ENCODE measurements around the gene DIAPH3. TPM values are rescaled to one million over a fixed set of nuclear protein-coding genes. Genes with fewer than 3 reads are reported as not detected.

Gene DIAPH3
- total RNA-seq, 1 experiment from 2014 or later, result 27.6 TPM

- Mint-ChIP-seq H3K4me3 (no peak overlapping the region), H3K27me3 (ENCODE audit: low read depth) (no peaks in the 10 kb centered on the region), H3K27ac (no peak overlapping the region), H3K4me1 (no peaks in the 10 kb centered on the region), H3K9me3 (no peaks in the 10 kb centered on the region), H3K36me3 (no peaks in the 10 kb centered on the region)
- ChIA-PET POLR2A (no interaction called here), CTCF (no interaction called here)
- no peak for ATAC-seq
- no peak for DNase-seq (ENCODE audit: low spot score)
- no peak for TF ChIP-seq ZNF317 (CRISPR knock-in tag; IDR thresholded peaks at IDR 0.05; ENCODE audit: borderline replicate concordance, low read depth)
- TF ChIP-seq FOXP1 (CRISPR knock-in tag; IDR thresholded peaks at IDR 0.05; ENCODE audit: borderline replicate concordance), result no peak
- no peak for TF ChIP-seq NR3C1 (CRISPR knock-in tag; conservative IDR thresholded peaks at IDR 0.05; ENCODE audit: low read depth)
- TF ChIP-seq NFYB (CRISPR knock-in tag; conservative IDR thresholded peaks at IDR 0.05; ENCODE audit: low read depth), result no peak
- TF ChIP-seq, protein P1, sequence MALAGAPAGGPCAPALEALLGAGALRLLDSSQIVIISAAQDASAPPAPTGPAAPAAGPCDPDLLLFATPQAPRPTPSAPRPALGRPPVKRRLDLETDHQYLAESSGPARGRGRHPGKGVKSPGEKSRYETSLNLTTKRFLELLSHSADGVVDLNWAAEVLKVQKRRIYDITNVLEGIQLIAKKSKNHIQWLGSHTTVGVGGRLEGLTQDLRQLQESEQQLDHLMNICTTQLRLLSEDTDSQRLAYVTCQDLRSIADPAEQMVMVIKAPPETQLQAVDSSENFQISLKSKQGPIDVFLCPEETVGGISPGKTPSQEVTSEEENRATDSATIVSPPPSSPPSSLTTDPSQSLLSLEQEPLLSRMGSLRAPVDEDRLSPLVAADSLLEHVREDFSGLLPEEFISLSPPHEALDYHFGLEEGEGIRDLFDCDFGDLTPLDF (CRISPR knock-in tag; IDR thresholded peaks at IDR 0.05), result no peak
- TF ChIP-seq HMGXB4 (CRISPR knock-in tag; IDR thresholded peaks at IDR 0.05), result no peak
- TF ChIP-seq, protein P2, sequence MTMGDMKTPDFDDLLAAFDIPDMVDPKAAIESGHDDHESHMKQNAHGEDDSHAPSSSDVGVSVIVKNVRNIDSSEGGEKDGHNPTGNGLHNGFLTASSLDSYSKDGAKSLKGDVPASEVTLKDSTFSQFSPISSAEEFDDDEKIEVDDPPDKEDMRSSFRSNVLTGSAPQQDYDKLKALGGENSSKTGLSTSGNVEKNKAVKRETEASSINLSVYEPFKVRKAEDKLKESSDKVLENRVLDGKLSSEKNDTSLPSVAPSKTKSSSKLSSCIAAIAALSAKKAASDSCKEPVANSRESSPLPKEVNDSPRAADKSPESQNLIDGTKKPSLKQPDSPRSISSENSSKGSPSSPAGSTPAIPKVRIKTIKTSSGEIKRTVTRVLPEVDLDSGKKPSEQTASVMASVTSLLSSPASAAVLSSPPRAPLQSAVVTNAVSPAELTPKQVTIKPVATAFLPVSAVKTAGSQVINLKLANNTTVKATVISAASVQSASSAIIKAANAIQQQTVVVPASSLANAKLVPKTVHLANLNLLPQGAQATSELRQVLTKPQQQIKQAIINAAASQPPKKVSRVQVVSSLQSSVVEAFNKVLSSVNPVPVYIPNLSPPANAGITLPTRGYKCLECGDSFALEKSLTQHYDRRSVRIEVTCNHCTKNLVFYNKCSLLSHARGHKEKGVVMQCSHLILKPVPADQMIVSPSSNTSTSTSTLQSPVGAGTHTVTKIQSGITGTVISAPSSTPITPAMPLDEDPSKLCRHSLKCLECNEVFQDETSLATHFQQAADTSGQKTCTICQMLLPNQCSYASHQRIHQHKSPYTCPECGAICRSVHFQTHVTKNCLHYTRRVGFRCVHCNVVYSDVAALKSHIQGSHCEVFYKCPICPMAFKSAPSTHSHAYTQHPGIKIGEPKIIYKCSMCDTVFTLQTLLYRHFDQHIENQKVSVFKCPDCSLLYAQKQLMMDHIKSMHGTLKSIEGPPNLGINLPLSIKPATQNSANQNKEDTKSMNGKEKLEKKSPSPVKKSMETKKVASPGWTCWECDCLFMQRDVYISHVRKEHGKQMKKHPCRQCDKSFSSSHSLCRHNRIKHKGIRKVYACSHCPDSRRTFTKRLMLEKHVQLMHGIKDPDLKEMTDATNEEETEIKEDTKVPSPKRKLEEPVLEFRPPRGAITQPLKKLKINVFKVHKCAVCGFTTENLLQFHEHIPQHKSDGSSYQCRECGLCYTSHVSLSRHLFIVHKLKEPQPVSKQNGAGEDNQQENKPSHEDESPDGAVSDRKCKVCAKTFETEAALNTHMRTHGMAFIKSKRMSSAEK (CRISPR knock-in tag; IDR thresholded peaks at IDR 0.05; ENCODE audit: borderline replicate concordance), result no peak
- TF ChIP-seq EMX1 (CRISPR knock-in tag; IDR thresholded peaks at IDR 0.05), result no peak
- no peak for TF ChIP-seq ZNF416 (CRISPR knock-in tag; IDR thresholded peaks at IDR 0.05)
- TF ChIP-seq ZNF423 (CRISPR knock-in tag; IDR thresholded peaks at IDR 0.05), result no peak
- TF ChIP-seq ZNF138 (CRISPR knock-in tag; conservative IDR thresholded peaks at IDR 0.05), result no peak
- no peak for TF ChIP-seq NR2C2 (CRISPR knock-in tag; IDR thresholded peaks at IDR 0.05)
- no peak for TF ChIP-seq FOXJ3 (CRISPR knock-in tag; IDR thresholded peaks at IDR 0.05; ENCODE audit: borderline replicate concordance)
- no peak for TF ChIP-seq KAT7 (CRISPR knock-in tag; IDR thresholded peaks at IDR 0.05; ENCODE audit: borderline replicate concordance)
- TF ChIP-seq, protein P3, sequence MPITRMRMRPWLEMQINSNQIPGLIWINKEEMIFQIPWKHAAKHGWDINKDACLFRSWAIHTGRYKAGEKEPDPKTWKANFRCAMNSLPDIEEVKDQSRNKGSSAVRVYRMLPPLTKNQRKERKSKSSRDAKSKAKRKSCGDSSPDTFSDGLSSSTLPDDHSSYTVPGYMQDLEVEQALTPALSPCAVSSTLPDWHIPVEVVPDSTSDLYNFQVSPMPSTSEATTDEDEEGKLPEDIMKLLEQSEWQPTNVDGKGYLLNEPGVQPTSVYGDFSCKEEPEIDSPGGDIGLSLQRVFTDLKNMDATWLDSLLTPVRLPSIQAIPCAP (CRISPR knock-in tag; IDR thresholded peaks at IDR 0.05), result no peak
- no peak for TF ChIP-seq ZNF671 (CRISPR knock-in tag; IDR thresholded peaks at IDR 0.05)
- TF ChIP-seq, protein P4, sequence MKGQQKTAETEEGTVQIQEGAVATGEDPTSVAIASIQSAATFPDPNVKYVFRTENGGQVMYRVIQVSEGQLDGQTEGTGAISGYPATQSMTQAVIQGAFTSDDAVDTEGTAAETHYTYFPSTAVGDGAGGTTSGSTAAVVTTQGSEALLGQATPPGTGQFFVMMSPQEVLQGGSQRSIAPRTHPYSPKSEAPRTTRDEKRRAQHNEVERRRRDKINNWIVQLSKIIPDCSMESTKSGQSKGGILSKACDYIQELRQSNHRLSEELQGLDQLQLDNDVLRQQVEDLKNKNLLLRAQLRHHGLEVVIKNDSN (CRISPR knock-in tag; IDR thresholded peaks at IDR 0.05), result no peak
- no peak for TF ChIP-seq ZNF396 (CRISPR knock-in tag; IDR thresholded peaks at IDR 0.05; ENCODE audit: borderline replicate concordance)
Observed at GRCh38 chr13:59780058-59780457, 383.7 kb downstream of the DIAPH3 start.

Measured in WTC11 (cell line).